NB4 (cell line): ENCODE data around the gene CTSD.
A peak's percentile ranks its signal among the peaks of the same experiment; 100 is the strongest.

Experiments
- DNase-seq: peaks from one replicate; pipeline ENCODE4 v3.0.0; 2010; ENCODE audit warnings: low read depth
- H3K4me3 ChIP-seq: one replicate; pipeline ENCODE4 v1.5.1; 2011; ENCODE audit warnings: mild to moderate bottlenecking, low read depth, low read length, moderate library complexity
- CTCF ChIP-seq: IDR thresholded peaks from one replicate; pipeline ENCODE4 v1.5.1; 2012; ENCODE audit warnings: low read depth, low read length
- MYC ChIP-seq: IDR thresholded peaks from 2 replicates; pipeline ENCODE4 v1.6.1; 2011; ENCODE audit warnings: low read depth, low read length
- POLR2A ChIP-seq: IDR thresholded peaks from 2 replicates; pipeline ENCODE4 v1.6.1; 2011; ENCODE audit warnings: mild to moderate bottlenecking; ENCODE audit not compliant: insufficient read length; ENCODE audit errors: extremely low read depth
- TF ChIP-seq, protein P1 (sequence below): IDR thresholded peaks from 2 replicates; pipeline ENCODE4 v1.6.1; 2011; ENCODE audit warnings: low read depth, low read length

The CTSD gene

GRCh38 chr11:1766719-1767398 lies 3.1 kb upstream of the CTSD start:
- DNase-seq: no peak
- no peak overlapping the region for H3K4me3 ChIP-seq
- TF ChIP-seq CTCF (no peak), POLR2A (no peak), MYC (no peak)
- TF ChIP-seq, protein P1, sequence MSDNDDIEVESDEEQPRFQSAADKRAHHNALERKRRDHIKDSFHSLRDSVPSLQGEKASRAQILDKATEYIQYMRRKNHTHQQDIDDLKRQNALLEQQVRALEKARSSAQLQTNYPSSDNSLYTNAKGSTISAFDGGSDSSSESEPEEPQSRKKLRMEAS: no peak

DNA sequence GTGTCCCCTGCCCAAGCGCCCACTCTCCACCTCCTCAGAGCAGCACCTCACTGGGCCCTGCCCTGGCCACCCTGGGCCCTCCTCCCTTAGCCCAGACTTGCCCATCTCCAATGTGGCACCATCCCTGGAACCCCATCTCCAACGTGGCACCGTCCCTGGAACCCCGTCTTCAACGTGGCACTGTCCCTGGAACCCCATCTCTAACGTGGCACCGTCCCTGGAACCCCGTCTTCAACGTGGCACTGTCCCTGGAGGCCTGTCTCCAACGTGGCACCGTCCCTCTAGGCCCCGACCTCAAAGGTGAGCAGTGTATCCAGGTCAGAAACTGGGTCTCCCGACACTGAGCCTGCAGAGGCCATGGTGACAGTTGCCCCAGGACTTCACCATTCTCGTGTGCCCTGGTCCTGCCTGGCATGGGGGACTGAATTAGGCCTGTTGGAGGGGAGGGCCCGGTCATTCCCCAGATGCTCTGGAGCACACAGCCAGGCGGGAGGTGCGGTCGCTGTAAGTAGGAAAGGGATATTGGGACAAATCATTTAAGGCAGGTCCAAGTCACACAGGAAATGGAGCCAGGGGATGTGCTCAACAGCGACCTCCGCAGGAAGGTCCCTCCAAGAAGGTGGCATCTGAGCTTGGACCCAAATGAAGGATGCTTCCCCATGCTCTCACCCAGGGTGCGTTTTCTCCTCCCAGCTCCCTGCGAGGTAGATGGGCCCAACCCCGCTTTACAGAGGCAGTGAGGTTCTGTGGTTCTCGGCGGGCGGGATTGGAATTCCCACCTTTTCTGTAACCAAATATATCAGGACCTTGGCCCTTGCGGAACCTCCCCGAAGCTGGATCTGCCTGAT lies 2.4 kb upstream of the CTSD start:
- no peak for DNase-seq
- no peak overlapping the region for H3K4me3 ChIP-seq
- TF ChIP-seq CTCF: peak; percentile 9
- TF ChIP-seq MYC: no peak

DNA sequence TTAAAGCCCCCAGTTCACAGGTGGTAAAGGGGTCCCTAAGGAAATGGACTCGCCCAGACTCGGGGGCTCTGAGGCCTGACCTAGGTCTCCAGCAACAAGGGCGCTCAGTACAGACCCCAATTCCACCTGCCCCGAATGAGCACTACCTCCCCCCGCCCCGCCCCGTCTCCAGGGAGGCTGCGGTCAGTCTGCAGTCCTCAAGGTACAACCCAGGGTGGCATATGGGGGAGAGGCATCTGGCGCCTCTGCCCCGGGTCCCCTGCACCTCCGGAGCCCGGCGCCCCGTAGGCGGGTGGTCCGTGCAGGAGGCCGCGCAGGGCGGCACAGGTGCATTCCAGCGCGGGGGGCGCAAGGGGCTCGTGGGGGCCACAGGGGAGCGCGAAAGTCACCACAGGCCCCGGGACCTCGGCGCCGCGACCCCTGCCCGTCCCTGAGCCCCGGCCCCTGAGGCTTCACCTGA lies 361 bp downstream of the CTSD start:
- DNase-seq: no peak

DNA sequence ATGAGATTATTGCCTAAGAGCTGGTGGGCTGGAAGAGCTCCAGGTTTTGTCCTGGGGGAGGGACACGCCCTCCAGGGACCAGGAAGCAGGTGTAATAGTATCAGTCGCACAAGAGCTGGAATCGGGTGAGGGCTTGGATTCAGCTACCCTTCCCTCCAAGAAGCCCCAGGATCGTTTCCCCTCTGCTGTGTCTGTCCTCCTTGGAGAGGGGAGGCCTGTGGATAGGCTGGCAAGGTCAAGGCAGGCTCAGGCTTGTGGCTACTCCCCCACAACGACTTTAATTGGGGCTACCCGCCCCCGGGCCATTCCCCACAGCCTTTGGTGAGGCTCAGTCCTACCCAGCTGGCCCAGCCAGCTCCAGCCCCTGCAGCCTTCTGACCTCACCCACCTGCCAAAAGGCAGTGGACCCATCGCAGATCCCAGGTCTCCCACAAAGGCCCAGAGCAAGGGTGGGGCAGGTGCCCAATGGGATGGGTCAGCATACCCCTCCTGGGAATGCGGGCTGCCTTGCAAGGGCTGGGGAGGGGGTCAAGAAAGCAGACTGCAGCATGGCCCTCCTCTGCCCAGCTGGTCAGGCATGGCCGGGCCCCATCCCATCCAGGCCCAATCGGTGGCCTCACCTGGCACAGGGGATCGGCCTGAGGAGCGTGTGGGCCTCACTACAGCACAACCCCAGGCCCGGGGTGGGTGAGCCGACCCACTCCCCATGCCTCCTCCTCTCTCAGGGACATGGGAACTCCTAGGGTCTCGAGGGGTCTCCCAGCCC lies 1.0 kb downstream of the CTSD start:
- TF ChIP-seq, protein P1: no peak
- TF ChIP-seq POLR2A: no peak
- TF ChIP-seq MYC: no peak
- TF ChIP-seq CTCF: no peak
- peak overlapping the region; percentile 49 for H3K4me3 ChIP-seq
- peak; percentile 54 for DNase-seq

More for the DNA sequence above, 361 bp downstream of the CTSD start:
- no peak for TF ChIP-seq POLR2A
- TF ChIP-seq MYC: no peak
- TF ChIP-seq CTCF: no peak
- TF ChIP-seq, protein P1: no peak
- H3K4me3 ChIP-seq: peak overlapping the region; percentile 49

DNA sequence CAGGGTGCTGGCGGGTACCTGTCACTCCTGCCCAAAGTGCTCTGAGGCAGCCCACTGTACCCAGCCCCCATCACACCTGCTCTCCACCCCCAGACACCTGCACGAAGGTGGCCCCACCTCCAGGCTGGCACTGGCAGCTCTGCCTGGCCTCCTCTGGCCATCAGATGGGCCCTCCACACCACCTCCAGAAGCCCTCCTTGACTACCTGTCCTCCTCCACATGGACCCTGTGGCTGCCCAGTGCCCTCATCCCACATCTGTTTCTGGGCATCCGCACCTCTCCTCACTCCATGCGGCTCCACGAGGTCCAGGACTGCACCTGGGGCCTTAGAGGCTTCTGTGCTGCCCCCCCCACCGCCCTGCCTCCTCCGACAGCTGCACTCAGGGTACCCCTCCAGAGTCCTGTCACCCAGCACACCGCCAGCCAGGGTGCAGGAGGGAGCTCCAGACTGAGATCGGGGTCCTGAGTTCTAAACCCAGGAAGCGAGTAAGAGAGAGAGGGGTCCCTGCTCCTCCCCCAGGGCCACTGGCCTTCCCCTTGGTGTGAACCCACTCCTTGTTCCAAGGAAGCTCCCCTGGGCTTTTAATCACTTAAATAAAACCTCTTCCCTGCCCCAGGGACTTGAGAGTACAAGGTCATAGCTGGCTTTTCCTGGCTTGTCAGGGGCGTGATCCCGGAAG lies 1.7 kb downstream of the CTSD start:
- H3K4me3 ChIP-seq: no peak overlapping the region
- TF ChIP-seq MYC (no peak), CTCF (no peak)
- TF ChIP-seq, protein P1: no peak
- DNase-seq: no peak
